Upper lobe of left lung (tissue), 6 donors: ENCODE measurements around the gene TTC12. TPM values are rescaled to one million over a fixed set of nuclear protein-coding genes. Genes with fewer than 3 reads are reported as not detected.

Experiments used
- ATAC-seq, 2 donors: fragments of 200-7000 bp; cut with Tn5 transposase; one replicate each; pipeline ENCODE4 v1.9.1; 2022; ENCODE audit warnings: mild to moderate bottlenecking in 2 of 2, moderate library complexity in 2 of 2; ENCODE audit not compliant: low FRiP score in 2 of 2
- DNase-seq, 2 donors: peaks; one replicate each; pipeline ENCODE4 v3.0.0-alpha.2; 2019 to 2020
- H3K27ac ChIP-seq, 4 donors: fragments of 200-600 bp; sonication (generic); one replicate each; pipeline ENCODE4 v1.5.1; 2016 to 2019
- H3K27me3 ChIP-seq, 4 donors: fragments of 200-600 bp; sonication (generic); one replicate each; pipeline ENCODE4 v1.5.1; 2017 to 2019
- H3K36me3 ChIP-seq, 4 donors: fragments of 200-600 bp; sonication (generic); one replicate each; pipeline ENCODE4 v1.5.1; 2016 to 2019
- H3K4me1 ChIP-seq, 4 donors: fragments of 200-600 bp; sonication (generic); one replicate each; pipeline ENCODE4 v1.5.1; 2018 to 2019
- H3K4me3 ChIP-seq, 4 donors: fragments of 200-600 bp; sonication (generic); one replicate each; pipeline ENCODE4 v1.5.1; 2017 to 2019; ENCODE audit warnings: mild to moderate bottlenecking in 2 of 4, moderate library complexity in 1 of 4
- H3K9me3 ChIP-seq, 4 donors: fragments of 200-600 bp; sonication (generic); one replicate each; pipeline ENCODE4 v1.5.1; 2018 to 2019
- CTCF ChIP-seq, 6 experiments: fragments of 450-650 bp in 4 of 6; fragments of 200-600 bp in 2 of 6; sonication (generic) in 2 of 6; IDR thresholded peaks; one replicate each; pipeline ENCODE4 v1.5.1; 2016 to 2019; ENCODE audit warnings: antibody characterized with exemption in 6 of 6
- EP300 ChIP-seq, 4 donors: sonication (generic); formaldehyde crosslinking; IDR thresholded peaks; one replicate each; pipeline ENCODE4 v1.5.1; 2017; ENCODE audit warnings: antibody characterized with exemption in 4 of 4, control low read depth in 2 of 4
- POLR2A ChIP-seq, 4 donors: fragments of 450-650 bp; IDR thresholded peaks; one replicate each; pipeline ENCODE4 v1.5.1; 2016 to 2017; ENCODE audit warnings: antibody characterized with exemption in 4 of 4, mild to moderate bottlenecking in 2 of 4
- POLR2AphosphoS5 ChIP-seq, 2 donors: sonication (generic); formaldehyde crosslinking; IDR thresholded peaks; one replicate each; pipeline ENCODE4 v1.5.1; 2017; ENCODE audit warnings: antibody characterized with exemption in 2 of 2
- WGBS, 2 donors: methylation state at CpG; one replicate each; pipeline ENCODE4 v1.1.5; 2017 to 2018; 5-methylcytosine and 5-hydroxymethylcytosine counted together
- total RNA-seq, 6 donors: library from RNA; depleted of rRNA in 4 of 6; stranded (reverse); fragments of >200 nt in 4 of 6; gene quantifications; one replicate each; pipeline versions ENCODE4 v1.1.0 to v1.2.1, GENCODE V29; 2016 to 2021
- donor health status: DM: no; HTN: no; CAD: no; lungs with moderate emphysema.
- donor health status: DM: no; HTN: yes; CAD: no; lungs with severe emphysema.

Gene TTC12
- total RNA-seq, 6 donors from 2014 or later, result 11.6 to 56.7 (median 16.1) TPM

GRCh38 chr11:113329725-113330124 is 15.3 kb downstream of the TTC12 start:
- 92 to 100% methylated on average over 2 of the region's 2 CpGs for WGBS, 2 donors
- Histone ChIP-seq H3K27ac (no peak overlapping the region), H3K27me3 (no peaks in the 10 kb centered on the region), H3K9me3 (no peaks in the 10 kb centered on the region), H3K4me3 (no peak overlapping the region), H3K36me3 (peaks cover 5 to 95% (median 35%) of the 10 kb centered on the region in 4 donors), H3K4me1 (no peaks in the 10 kb centered on the region)
- ATAC-seq (no peak), DNase-seq (no peak)
- TF ChIP-seq POLR2A (IDR thresholded peaks at IDR 0.05) (no peak), CTCF (IDR thresholded peaks at IDR 0.05) (no peak), POLR2AphosphoS5 (IDR thresholded peaks at IDR 0.05) (no peak), EP300 (IDR thresholded peaks at IDR 0.05) (no peak)

GRCh38 chr11:113331441-113331840 is 17.1 kb downstream of the TTC12 start:
- H3K9me3 ChIP-seq, result no peaks in the 10 kb centered on the region
- no peak for ATAC-seq
- 77 to 81% methylated on average over 5 of the region's 5 CpGs for WGBS, 2 donors
- no peak for DNase-seq
- H3K36me3 ChIP-seq, result peaks cover 8 to 90% (median 40%) of the 10 kb centered on the region in 4 donors
- H3K27ac ChIP-seq, result no peak overlapping the region
- no peaks in the 10 kb centered on the region for H3K4me1 ChIP-seq
- TF ChIP-seq POLR2A (IDR thresholded peaks at IDR 0.05) (no peak), POLR2AphosphoS5 (IDR thresholded peaks at IDR 0.05) (no peak), EP300 (IDR thresholded peaks at IDR 0.05) (no peak), CTCF (IDR thresholded peaks at IDR 0.05) (no peak)
- H3K4me3 ChIP-seq, result no peak overlapping the region
- no peaks in the 10 kb centered on the region for H3K27me3 ChIP-seq

GRCh38 chr11:113332023-113332422 is 17.6 kb downstream of the TTC12 start:
- no peak for DNase-seq
- WGBS, 2 donors, result 83 to 92% methylated on average over 7 of the region's 7 CpGs

GRCh38 chr11:113332638-113333329 is 18.4 kb downstream of the TTC12 start:
- peak in 1 of 2 donors; percentile 8 for DNase-seq
- Histone ChIP-seq H3K9me3 (no peaks in the 10 kb centered on the region), H3K27ac (no peak overlapping the region), H3K4me1 (no peaks in the 10 kb centered on the region), H3K4me3 (no peak overlapping the region), H3K27me3 (no peaks in the 10 kb centered on the region), H3K36me3 (peaks cover 8 to 77% (median 40%) of the 10 kb centered on the region in 4 donors)
- ATAC-seq, result no peak
- 95 to 96% methylated on average over 6 of the region's 6 CpGs for WGBS, 2 donors
- TF ChIP-seq EP300 (IDR thresholded peaks at IDR 0.05), result no peak
- TF ChIP-seq CTCF (IDR thresholded peaks at IDR 0.05), result no peak
- TF ChIP-seq POLR2AphosphoS5 (IDR thresholded peaks at IDR 0.05), result no peak
- TF ChIP-seq POLR2A (IDR thresholded peaks at IDR 0.05), result no peak

More at GRCh38 chr11:113332023-113332422, 17.6 kb downstream of the TTC12 start:
- Histone ChIP-seq H3K9me3 (no peaks in the 10 kb centered on the region), H3K27ac (no peak overlapping the region), H3K4me3 (no peak overlapping the region), H3K4me1 (no peaks in the 10 kb centered on the region), H3K27me3 (no peaks in the 10 kb centered on the region), H3K36me3 (peaks cover 8 to 85% (median 41%) of the 10 kb centered on the region in 4 donors)
- TF ChIP-seq CTCF (IDR thresholded peaks at IDR 0.05) (no peak), POLR2AphosphoS5 (IDR thresholded peaks at IDR 0.05) (no peak)
- ATAC-seq, result no peak

GRCh38 chr11:113334183-113334582 is 19.8 kb downstream of the TTC12 start:
- no peaks in the 10 kb centered on the region for H3K27me3 ChIP-seq
- no peak for TF ChIP-seq CTCF (IDR thresholded peaks at IDR 0.05)
- TF ChIP-seq EP300 (IDR thresholded peaks at IDR 0.05), result no peak
- TF ChIP-seq POLR2A (IDR thresholded peaks at IDR 0.05), result no peak
- no peak for TF ChIP-seq POLR2AphosphoS5 (IDR thresholded peaks at IDR 0.05)
- no peak overlapping the region for H3K27ac ChIP-seq
- peaks cover 8 to 75% (median 39%) of the 10 kb centered on the region in 4 donors for H3K36me3 ChIP-seq
- no peaks in the 10 kb centered on the region for H3K4me1 ChIP-seq
- no peak overlapping the region for H3K4me3 ChIP-seq
- WGBS, 2 donors, result 91 to 100% methylated on average over 1 of the region's 1 CpG
- ATAC-seq, result no peak
- DNase-seq, result no peak
- H3K9me3 ChIP-seq, result no peaks in the 10 kb centered on the region
